H9 (cell line): ENCODE measurements around the gene RND1. TPM values are rescaled to one million over a fixed set of nuclear protein-coding genes. Genes with fewer than 3 reads are reported as not detected.
A peak's percentile ranks its signal among the peaks of the same experiment; 100 is the strongest.

Experiments used
- DNase-seq: peaks from one replicate; pipeline ENCODE4 v3.0.0-alpha.2; 2017
- H2AFZ ChIP-seq: one replicate; pipeline ENCODE4 v1.6.1; 2013; ENCODE audit warnings: mild to moderate bottlenecking, low read length, control low read depth, moderate library complexity
- H2AK5ac ChIP-seq: 2 replicates; pipeline ENCODE4 v1.6.1; 2013; ENCODE audit warnings: low read length, control low read depth, mixed read lengths; ENCODE audit not compliant: insufficient read length
- H2BK120ac ChIP-seq: one replicate; pipeline ENCODE4 v1.6.1; 2013; ENCODE audit warnings: low read depth, mild to moderate bottlenecking, low read length, control low read depth, inconsistent platforms; ENCODE audit not compliant: poor library complexity, severe bottlenecking
- H2BK12ac ChIP-seq: 2 replicates; pipeline ENCODE4 v1.6.1; 2013; ENCODE audit warnings: low read length, control low read depth, mixed read lengths, low read depth; ENCODE audit not compliant: insufficient read length
- H2BK15ac ChIP-seq: 2 replicates; pipeline ENCODE4 v1.6.1; 2013; ENCODE audit warnings: low read depth, low read length, control low read depth
- H2BK20ac ChIP-seq: one replicate; pipeline ENCODE4 v1.6.1; 2013; ENCODE audit warnings: low read depth, mild to moderate bottlenecking, low read length, control low read depth, inconsistent platforms; ENCODE audit not compliant: poor library complexity, severe bottlenecking
- H2BK5ac ChIP-seq: 2 replicates; pipeline ENCODE4 v1.6.1; 2013; ENCODE audit warnings: low read length, control low read depth, mixed read lengths; ENCODE audit not compliant: insufficient read length
- H3K14ac ChIP-seq: 2 replicates; pipeline ENCODE4 v1.6.1; 2013; ENCODE audit warnings: low read length, control low read depth; ENCODE audit not compliant: insufficient read depth
- H3K18ac ChIP-seq: 2 replicates; pipeline ENCODE4 v1.6.1; 2013; ENCODE audit warnings: low read depth, mild to moderate bottlenecking, mixed read lengths, low read length, control low read depth; ENCODE audit not compliant: insufficient read length
- H3K23ac ChIP-seq: 2 replicates; pipeline ENCODE4 v1.6.1; 2013; ENCODE audit warnings: low read length, control low read depth, mixed read lengths, low read depth; ENCODE audit not compliant: insufficient read length
- H3K23me2 ChIP-seq: 2 replicates; pipeline ENCODE4 v1.6.1; 2013; ENCODE audit warnings: low read depth, mild to moderate bottlenecking, mixed read lengths, low read length, control low read depth; ENCODE audit not compliant: insufficient read length, poor library complexity, severe bottlenecking
- H3K27ac ChIP-seq: 2 replicates; pipeline ENCODE4 v1.5.1; 2013; ENCODE audit warnings: low read length, control low read depth, mixed read lengths, low read depth; ENCODE audit not compliant: insufficient read length
- H3K27me3 ChIP-seq: 2 replicates; pipeline ENCODE4 v1.6.1; 2013; ENCODE audit warnings: low read length, control low read depth, inconsistent platforms; ENCODE audit not compliant: insufficient read depth
- H3K4ac ChIP-seq: 2 replicates; pipeline ENCODE4 v1.6.1; 2013; ENCODE audit warnings: low read depth, mild to moderate bottlenecking, control low read depth, inconsistent platforms, low read length, moderate library complexity
- H3K4me1 ChIP-seq: 2 replicates; pipeline ENCODE4 v1.6.1; 2013; ENCODE audit warnings: low read length, control low read depth, inconsistent platforms; ENCODE audit not compliant: insufficient read depth
- H3K4me2 ChIP-seq: 2 replicates; pipeline ENCODE4 v1.6.1; 2013; ENCODE audit warnings: low read length, control low read depth, mixed read lengths; ENCODE audit not compliant: insufficient read length, insufficient read depth
- H3K56ac ChIP-seq: 2 replicates; pipeline ENCODE4 v1.6.1; 2013; ENCODE audit warnings: low read depth, mild to moderate bottlenecking, mixed read lengths, low read length, control low read depth; ENCODE audit not compliant: insufficient read length
- H3K79me1 ChIP-seq: 2 replicates; pipeline ENCODE4 v1.6.1; 2013; ENCODE audit warnings: low read depth, mild to moderate bottlenecking, moderate library complexity, low read length, control low read depth, inconsistent platforms; ENCODE audit not compliant: insufficient read depth, poor library complexity, severe bottlenecking
- H3K79me2 ChIP-seq: 2 replicates; pipeline ENCODE4 v1.6.1; 2013; ENCODE audit warnings: low read length, control low read depth, inconsistent platforms; ENCODE audit not compliant: insufficient read depth
- H3K9ac ChIP-seq: 2 replicates; pipeline ENCODE4 v1.6.1; 2013; ENCODE audit warnings: low read length, control low read depth, mixed read lengths; ENCODE audit not compliant: insufficient read length; ENCODE audit errors: extremely low read depth
- H3K9me3 ChIP-seq: one replicate; pipeline ENCODE4 v1.6.1; 2013; ENCODE audit warnings: low read depth, low read length, inconsistent platforms; ENCODE audit not compliant: control insufficient read depth
- H3T11ph ChIP-seq: one replicate; pipeline ENCODE4 v1.6.1; 2013; ENCODE audit warnings: mild to moderate bottlenecking, low read length, control low read depth, inconsistent platforms
- H4K20me1 ChIP-seq: one replicate; pipeline ENCODE4 v1.6.1; 2013; ENCODE audit not compliant: control insufficient read depth, insufficient read length, insufficient read depth
- H4K5ac ChIP-seq: 2 replicates; pipeline ENCODE4 v1.6.1; 2013; ENCODE audit warnings: low read depth, mild to moderate bottlenecking, mixed read lengths, low read length, control low read depth; ENCODE audit not compliant: insufficient read length
- H4K8ac ChIP-seq: replicated peaks from 2 replicates; pipeline ENCODE4 v1.6.1; 2013; ENCODE audit warnings: low read length, control low read depth, mixed read lengths, low read depth; ENCODE audit not compliant: insufficient read length
- H4K91ac ChIP-seq: 2 replicates; pipeline ENCODE4 v1.6.1; 2013; ENCODE audit warnings: low read depth, mild to moderate bottlenecking, moderate library complexity, mixed read lengths, low read length, control low read depth; ENCODE audit not compliant: insufficient read length
- H3K27ac Mint-ChIP-seq, 3 experiments: 2 replicates in 2 of 3; 3 replicates in 1 of 3; pipeline ENCODE4 v1.8.0; 2020 to 2021; ENCODE audit warnings: mixed read lengths in 3 of 3, mild to moderate bottlenecking in 1 of 3, moderate library complexity in 1 of 3
- H3K27me3 Mint-ChIP-seq: 2 replicates; pipeline ENCODE4 v1.8.0; 2021; ENCODE audit warnings: low read depth, mild to moderate bottlenecking, moderate library complexity, mixed read lengths
- H3K36me3 Mint-ChIP-seq, 3 experiments: 2 replicates in 2 of 3; 3 replicates in 1 of 3; pipeline ENCODE4 v1.8.0; 2020 to 2021; ENCODE audit warnings: low read depth in 3 of 3, mixed read lengths in 3 of 3; ENCODE audit not compliant: insufficient read depth in 1 of 3
- H3K4me1 Mint-ChIP-seq, 2 experiments: 2 replicates each; pipeline ENCODE4 v1.8.0; 2020; ENCODE audit warnings: mixed read lengths in 2 of 2
- H3K4me3 Mint-ChIP-seq, 2 experiments: 2 replicates in 1 of 2; 3 replicates in 1 of 2; pipeline ENCODE4 v1.8.0; 2020 to 2021; ENCODE audit warnings: mild to moderate bottlenecking in 2 of 2, mixed read lengths in 2 of 2, moderate library complexity in 1 of 2
- H3K9me3 Mint-ChIP-seq, 2 experiments: 2 replicates in 1 of 2; 3 replicates in 1 of 2; pipeline ENCODE4 v1.8.0; 2020; ENCODE audit warnings: mild to moderate bottlenecking in 2 of 2, mixed read lengths in 2 of 2, moderate library complexity in 1 of 2
- WGBS: extraction: QIAGEN DNeasy Blood & Tissue Kit; methylation state at CpG from one replicate; pipeline ENCODE4 v1.1.7; 2013; ENCODE audit warnings: missing lambda C conversion rate, low lambda C conversion rate, mixed read lengths; ENCODE audit not compliant: insufficient read length; ENCODE audit errors: extremely low coverage; 5-methylcytosine and 5-hydroxymethylcytosine counted together
- total RNA-seq: library from RNA; stranded (reverse); gene quantifications from 2 replicates; pipeline ENCODE4 v1.2.1, GENCODE V29; 2021
- TF ChIP-seq, protein P1 (sequence below): fragments of 200-600 bp; sonication (generic); conservative IDR thresholded peaks from 3 replicates; pipeline ENCODE4 v1.8.0; 2021; ENCODE audit warnings: antibody characterized with exemption, mild to moderate bottlenecking

Gene RND1
- total RNA-seq, 1 experiment from 2014 or later, result 9.7 TPM

DNA sequence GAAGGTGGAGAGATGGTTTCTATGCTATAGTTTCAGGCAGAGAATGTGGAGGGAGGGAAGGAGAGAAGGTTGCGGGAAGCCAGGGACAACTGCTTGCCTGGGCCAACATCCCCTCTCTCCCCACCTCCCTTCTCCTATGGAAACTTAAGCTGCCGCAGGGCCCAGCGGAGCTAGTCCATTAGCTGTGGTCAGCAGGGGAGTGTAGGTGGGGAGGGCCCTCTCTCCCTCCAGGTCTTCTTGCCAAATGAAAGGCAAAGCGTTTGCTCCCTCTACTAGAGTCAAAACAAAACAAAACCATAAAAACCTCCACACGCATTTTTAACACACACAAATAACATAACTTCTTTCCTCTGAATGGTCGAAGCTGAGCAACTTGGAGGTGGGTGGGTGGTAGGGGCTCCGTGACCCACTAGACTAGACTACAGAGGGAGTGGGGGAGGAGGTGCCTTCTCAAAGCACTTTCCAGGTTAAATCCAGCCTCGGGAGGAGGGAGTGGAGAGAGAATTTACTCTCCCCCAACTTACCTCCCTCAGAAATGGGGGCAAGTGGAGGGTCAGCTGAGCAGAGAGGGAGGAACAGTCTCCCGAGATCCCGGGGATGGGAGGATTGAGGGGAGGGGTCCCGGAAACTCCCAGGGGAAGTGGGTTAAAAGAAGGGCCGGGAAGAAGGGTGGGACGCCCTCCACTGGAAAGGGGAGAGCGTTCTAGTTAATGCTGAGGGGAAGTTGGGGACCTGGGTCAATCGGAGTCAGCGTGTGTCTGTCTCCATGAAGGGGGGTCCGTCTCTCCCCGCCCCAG, 52.0 kb downstream of the RND1 start:
- H3K4me2 ChIP-seq, result peak overlapping the region; percentile 87
- no peaks in the 10 kb centered on the region for H3K9me3 ChIP-seq
- H4K91ac ChIP-seq, result no peak overlapping the region
- no peak overlapping the region for H2BK12ac ChIP-seq
- no peak overlapping the region for H4K5ac ChIP-seq
- H3K27me3 ChIP-seq, result peaks cover 27% of the 10 kb centered on the region
- H4K8ac ChIP-seq, result no peak overlapping the region
- no peak overlapping the region for H3K27ac ChIP-seq
- peak; percentile 85 for DNase-seq
- H3K4me1 Mint-ChIP-seq, result peaks cover 52 to 55% of the 10 kb centered on the region in 2 experiments
- H2BK120ac ChIP-seq, result no peak overlapping the region
- no peak overlapping the region for H3K9ac ChIP-seq
- H3K9me3 Mint-ChIP-seq, result no peaks in the 10 kb centered on the region
- H3K4me1 ChIP-seq, result 0 out of 2 replicates have a peak, but pooled peaks cover 2% of the 10 kb centered on the region
- no peak overlapping the region for H2BK20ac ChIP-seq
- H3K23me2 ChIP-seq, result peaks cover 24% of the 10 kb centered on the region
- H3K36me3 Mint-ChIP-seq, result no peaks in the 10 kb centered on the region
- peak overlapping the region; percentile 65 for H2AFZ ChIP-seq
- H2BK15ac ChIP-seq, result no peak overlapping the region
- H3K27me3 Mint-ChIP-seq, result peaks cover 44% of the 10 kb centered on the region
- no peak overlapping the region for H3K14ac ChIP-seq
- H3K56ac ChIP-seq, result no peak overlapping the region
- H3T11ph ChIP-seq, result no peak overlapping the region
- H4K20me1 ChIP-seq, result no peaks in the 10 kb centered on the region
- no peak overlapping the region for H2AK5ac ChIP-seq
- H3K27ac Mint-ChIP-seq, result peak overlapping the region in 2 of 3 experiments; percentile 38 to 82; a peak in 1 of 7 replicates
- no peaks in the 10 kb centered on the region for H3K79me2 ChIP-seq
- no peak overlapping the region for H3K18ac ChIP-seq
- TF ChIP-seq, protein P1, sequence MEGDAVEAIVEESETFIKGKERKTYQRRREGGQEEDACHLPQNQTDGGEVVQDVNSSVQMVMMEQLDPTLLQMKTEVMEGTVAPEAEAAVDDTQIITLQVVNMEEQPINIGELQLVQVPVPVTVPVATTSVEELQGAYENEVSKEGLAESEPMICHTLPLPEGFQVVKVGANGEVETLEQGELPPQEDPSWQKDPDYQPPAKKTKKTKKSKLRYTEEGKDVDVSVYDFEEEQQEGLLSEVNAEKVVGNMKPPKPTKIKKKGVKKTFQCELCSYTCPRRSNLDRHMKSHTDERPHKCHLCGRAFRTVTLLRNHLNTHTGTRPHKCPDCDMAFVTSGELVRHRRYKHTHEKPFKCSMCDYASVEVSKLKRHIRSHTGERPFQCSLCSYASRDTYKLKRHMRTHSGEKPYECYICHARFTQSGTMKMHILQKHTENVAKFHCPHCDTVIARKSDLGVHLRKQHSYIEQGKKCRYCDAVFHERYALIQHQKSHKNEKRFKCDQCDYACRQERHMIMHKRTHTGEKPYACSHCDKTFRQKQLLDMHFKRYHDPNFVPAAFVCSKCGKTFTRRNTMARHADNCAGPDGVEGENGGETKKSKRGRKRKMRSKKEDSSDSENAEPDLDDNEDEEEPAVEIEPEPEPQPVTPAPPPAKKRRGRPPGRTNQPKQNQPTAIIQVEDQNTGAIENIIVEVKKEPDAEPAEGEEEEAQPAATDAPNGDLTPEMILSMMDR, result no peak
- H3K23ac ChIP-seq, result no peak overlapping the region
- no peak overlapping the region for H2BK5ac ChIP-seq
- no peaks in the 10 kb centered on the region for H3K79me1 ChIP-seq
- no CpG with 5 or more reads among the region's 18 CpGs for WGBS
- no peak overlapping the region for H3K4ac ChIP-seq
- peak overlapping the region; percentile 88 to 95 for H3K4me3 Mint-ChIP-seq
